GM18498 (cell line): ENCODE data around the gene ZDHHC16.
"Not testable (repeated sequence)": the region's sequence is repeated elsewhere in the genome, so short reads cannot be mapped to it uniquely, and the experiment has no call there.

Experiments
- ATAC-seq: cut with Tn5 transposase; IDR thresholded peaks from one replicate; pipeline ENCODE4 v1.9.1; 2021; ENCODE audit warnings: mild to moderate bottlenecking, moderate library complexity; ENCODE audit not compliant: unreplicated experiment

ZDHHC16 gene

GRCh38 chr10:97445722-97446639, at the start of gene ZDHHC16, which contains the start of gene EXOSC1:
ZDHHC16 (plus strand) TSS chr10:97446175; CDS start chr10:97451676, 5,501 bp downstream.
EXOSC1 (minus strand) TSS chr10:97446006; CDS start chr10:97445985, 21 bp downstream.
- peak; percentile 96 for ATAC-seq

DNA sequence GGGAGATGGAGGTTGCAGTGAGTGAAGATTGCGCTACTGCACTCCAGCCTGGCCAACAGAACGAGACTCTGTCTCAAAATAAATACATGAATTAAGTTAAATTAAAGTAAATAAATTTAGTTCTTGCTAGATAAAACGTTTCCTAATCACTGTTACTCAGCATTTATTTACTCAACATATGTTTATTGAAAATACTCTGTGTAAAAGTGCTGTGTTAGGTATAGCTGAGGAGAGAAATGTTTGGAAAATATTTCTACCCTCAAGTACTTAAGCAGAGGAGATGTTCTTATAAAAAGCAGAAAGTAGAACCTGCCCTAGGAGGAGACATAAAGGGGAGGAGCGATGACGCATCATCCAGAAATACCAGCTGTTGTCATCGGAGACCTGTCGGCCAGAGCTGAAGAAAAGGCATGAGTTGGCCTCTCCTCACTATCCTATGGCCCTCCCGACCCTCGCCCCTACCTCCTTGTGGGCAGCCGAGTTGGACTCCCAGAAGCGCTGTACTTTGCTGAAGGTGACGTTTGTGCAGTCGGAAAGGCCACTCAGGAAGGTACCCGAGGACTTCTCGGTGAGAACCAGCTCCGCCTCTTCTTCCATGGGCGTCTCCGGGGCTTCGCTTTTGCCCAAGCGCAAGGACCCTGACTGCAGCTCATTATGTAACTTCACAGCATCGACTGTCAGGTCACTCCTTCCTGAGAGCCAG, 46.0 kb upstream of the ZDHHC16 start:
- ATAC-seq: no peak

- peak; percentile 97 for ATAC-seq
Observed at GRCh38 chr10:97400665-97401454, 45.1 kb upstream of the ZDHHC16 start, which contains the start of gene RRP12. RRP12 (minus strand) TSS chr10:97401340; CDS start chr10:97401231, 109 bp downstream.

DNA sequence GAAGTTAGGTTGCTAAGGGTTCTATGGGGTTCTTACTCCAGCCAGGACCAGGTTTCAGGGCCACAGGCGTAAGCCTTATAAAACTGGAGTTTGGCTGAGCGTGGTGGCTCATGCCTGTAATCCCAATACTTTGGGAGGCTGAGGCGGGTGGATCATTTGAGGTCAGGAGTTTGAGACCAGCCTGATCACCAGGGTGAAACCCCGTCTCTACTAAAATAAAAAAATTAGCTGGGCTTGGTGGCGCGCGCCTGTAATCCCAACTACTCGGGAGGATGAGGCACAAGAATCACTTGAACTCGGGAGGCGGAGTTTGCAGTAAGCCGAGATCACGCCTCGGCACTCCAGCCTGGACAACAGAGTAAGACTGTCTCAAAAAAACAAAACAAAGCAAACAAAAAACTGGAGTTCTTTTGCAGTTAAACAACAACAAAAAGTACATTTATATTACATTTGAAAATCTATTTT, 44.5 kb upstream of the ZDHHC16 start:
- ATAC-seq: no peak

GRCh38 chr10:97404044-97404443, 41.9 kb upstream of the ZDHHC16 start:
- no peak for ATAC-seq

DNA sequence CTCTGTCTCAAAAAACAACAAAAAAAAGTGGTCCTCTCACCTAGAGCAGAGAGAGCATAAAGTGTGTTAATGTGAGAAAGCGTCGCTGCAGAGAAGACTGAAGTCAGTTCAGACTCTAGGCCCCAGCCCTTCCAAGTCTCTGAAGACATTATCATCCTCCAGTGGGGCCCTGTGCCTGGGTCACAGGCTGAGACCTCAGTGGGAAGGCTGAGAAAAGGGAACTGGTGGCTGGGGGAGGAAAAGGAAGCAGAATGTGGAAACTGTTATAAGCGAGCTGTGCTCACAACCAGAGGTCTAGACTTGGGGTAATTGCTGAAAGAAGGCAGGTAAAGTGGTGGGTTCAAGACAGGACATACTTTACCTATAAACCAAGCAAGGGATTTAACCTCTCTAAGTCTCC, 39.9 kb upstream of the ZDHHC16 start:
- no peak for ATAC-seq

DNA sequence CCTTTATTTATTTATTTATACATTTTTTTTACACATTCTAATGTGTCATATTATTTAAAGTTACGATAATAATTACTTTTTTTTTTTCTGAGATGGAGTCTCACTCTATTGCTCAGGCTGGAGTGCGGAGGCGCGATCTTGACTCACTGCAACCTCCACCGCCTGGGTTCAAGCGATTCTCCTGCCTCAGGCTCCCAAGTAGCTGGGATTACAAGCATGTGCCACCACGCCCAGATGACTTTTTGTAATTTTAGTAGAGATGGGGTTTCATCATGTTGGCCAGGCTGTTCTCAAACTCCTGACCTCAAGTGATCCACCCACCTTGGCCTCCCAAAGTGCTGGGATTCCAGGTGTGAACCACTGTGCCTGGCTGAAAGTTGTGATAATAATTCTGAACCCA, 39.5 kb upstream of the ZDHHC16 start:
- not testable (repeated sequence) for ATAC-seq

DNA sequence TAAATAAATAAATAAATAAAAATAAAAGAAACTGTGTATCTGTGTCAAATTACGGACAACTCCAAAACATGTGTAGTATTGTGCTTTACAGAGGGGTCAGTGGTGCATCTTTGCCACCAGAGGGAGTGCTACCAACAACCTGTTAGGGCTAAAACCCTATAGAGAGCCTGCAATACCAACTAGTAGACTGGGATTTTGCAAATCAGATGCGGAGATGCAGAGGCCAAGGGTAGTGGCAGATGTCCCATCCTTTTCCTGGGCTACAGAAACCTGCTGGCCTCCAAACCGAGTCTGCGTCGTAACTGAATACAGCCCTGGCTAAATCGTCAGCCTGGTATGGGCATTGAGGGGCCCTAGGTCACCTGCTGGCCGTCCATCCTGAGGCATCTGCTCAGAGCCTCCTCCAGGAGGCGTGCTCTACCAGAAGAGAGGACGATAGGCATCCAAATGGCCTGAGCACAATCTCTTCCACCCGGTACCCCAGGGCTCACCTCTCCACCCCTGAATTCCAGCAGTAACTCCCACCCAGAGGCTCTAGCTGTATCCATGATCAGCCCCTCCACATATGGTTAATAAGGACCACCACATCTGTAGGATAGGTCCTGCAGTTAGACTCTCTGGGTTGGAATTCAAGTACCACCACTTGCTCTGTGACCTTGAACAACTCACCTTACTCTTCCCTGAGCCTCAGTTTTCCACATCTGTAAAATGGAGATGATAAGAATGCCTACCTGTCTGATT, 38.6 kb upstream of the ZDHHC16 start:
- ATAC-seq: peak; percentile 91

DNA sequence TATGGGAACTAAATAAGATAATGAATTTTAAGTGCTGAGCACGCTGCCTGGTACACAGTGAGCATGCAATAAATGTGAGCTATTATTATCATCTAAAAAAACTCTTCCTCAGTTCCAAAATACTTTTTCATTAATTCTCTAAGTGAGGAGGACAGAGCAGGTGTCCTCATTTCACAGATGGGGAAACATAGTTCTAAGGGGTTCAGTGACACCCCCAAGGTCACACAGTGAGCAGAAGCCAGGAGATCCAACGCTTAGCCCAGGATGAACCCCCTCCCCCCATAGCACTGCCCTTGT, 38.1 kb upstream of the ZDHHC16 start:
- ATAC-seq: no peak

DNA sequence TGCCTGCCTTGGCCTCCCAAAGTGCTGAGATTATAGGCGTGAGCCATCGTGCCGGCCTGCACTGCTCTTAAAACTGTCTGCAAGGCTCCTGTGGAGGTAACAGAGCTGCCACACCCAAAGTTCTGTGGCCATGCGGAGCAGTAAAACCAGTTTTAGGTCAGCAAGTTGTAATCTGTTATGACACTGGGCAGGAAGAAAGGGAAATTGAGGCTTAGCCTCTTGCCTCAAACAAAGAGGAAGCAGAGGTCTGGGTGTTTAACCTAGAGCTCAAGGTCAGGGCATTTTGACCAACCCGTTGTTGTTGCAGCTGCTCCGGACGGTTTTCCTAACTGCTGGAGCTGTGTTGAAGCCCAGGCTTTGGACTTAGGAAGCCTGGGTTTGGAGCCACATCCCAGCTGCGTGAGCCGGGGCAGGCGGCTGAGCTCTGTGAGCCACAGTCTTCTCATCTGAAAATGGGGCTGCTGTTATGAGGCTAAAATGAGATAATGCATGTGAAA, 37.4 kb upstream of the ZDHHC16 start:
- no peak for ATAC-seq

DNA sequence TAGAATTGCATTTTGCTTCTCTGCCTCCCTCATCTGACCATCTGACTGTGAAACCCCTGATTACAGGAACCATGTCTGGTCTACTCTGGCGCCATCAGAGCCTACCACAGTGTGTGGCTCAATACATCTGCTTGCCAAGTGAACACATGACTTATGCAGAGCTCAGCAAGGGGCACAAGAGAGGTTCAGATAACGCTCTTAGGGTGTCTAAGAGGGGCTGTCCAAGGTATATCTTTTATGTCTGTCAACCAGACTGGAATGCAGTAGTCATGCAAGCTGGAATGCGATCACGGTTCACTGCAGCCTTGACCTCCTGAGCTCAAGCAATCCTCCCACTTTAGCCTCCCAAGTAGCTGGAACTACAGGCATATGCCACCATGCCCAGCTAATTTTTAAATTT, 34.6 kb upstream of the ZDHHC16 start:
- ATAC-seq: no peak

DNA sequence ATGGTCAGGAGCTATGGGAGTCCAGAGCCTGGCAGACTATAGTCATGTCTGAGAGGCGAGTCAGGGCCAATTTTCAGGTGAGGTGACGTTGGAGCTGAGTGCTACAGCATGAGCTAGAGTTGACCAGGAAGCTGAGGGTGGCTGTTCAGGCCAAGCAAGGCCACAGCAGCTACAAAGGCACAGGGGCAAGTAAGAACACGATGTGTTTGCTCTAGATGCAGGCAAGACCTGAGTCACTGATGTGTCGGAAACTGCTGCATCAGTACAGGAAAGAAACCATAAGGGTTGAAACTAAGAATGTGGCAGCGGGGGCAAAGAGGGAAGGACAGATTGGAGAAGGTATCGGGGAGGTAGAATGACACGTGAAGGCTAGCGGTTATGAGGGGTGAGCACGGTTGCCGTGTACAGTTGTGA, 33.1 kb upstream of the ZDHHC16 start:
- peak; percentile 68 for ATAC-seq

GRCh38 chr10:97416565-97416964, 29.4 kb upstream of the ZDHHC16 start:
- ATAC-seq: no peak

DNA sequence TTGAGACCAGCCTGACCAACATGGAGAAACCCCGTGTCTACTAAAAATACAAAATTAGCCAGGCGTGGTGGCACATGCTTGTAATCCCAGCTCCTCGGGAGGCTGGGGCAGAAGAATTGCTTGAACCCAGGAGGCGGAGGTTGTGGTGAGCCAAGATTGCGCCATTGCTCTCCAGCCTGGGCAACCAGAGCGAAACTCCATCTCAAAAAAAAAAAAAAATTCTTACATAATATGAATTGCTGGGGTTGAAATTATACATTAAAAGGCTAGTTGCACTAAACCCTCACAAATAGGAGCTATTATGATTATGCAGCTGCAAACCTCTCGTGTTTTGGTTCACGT, 22.2 kb upstream of the ZDHHC16 start:
- not testable (repeated sequence) for ATAC-seq

- peak; percentile 88 for ATAC-seq
Observed at GRCh38 chr10:97425964-97426775, 19.8 kb upstream of the ZDHHC16 start, which contains the start of gene PGAM1. PGAM1 (plus strand) TSS chr10:97426191; CDS start chr10:97426308, 117 bp downstream.

DNA sequence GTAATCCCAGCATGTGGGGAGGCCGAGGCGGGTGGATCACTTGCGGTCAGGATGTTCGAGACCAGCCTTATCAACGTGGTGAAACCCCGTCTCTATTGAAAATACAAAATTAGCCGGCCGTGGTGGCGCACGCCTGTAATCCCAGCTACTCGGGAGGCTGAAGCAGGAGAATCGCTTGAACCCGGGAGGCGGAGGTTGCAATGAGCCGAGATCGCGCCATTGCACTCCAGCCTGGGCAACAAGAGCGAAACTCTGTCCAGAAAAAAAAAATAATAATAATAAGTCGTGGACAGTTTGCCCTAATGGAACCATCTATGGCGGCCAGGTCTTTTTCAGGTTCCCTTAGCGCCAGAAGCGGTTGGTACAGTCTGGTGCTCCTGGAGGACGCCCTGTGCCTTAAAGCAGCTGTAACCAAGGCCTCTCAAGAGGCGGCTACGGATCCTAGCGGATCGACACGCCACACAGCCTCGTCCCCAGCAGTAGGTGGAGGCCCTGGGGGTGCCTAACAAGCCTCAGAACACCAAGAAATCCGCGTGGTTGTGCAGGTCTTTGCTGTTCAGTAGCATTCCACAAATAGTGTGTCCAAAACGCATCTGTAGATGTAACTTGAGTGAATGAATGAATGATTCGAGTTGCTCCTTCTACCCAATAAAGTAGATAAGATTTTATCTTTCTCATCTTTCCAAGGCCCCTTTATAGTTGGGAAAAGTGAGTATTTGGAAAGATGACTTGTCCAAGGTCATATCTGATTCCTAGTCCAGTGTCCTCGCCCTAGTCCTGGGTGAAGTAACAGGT, 19.0 kb upstream of the ZDHHC16 start:
- ATAC-seq: no peak

DNA sequence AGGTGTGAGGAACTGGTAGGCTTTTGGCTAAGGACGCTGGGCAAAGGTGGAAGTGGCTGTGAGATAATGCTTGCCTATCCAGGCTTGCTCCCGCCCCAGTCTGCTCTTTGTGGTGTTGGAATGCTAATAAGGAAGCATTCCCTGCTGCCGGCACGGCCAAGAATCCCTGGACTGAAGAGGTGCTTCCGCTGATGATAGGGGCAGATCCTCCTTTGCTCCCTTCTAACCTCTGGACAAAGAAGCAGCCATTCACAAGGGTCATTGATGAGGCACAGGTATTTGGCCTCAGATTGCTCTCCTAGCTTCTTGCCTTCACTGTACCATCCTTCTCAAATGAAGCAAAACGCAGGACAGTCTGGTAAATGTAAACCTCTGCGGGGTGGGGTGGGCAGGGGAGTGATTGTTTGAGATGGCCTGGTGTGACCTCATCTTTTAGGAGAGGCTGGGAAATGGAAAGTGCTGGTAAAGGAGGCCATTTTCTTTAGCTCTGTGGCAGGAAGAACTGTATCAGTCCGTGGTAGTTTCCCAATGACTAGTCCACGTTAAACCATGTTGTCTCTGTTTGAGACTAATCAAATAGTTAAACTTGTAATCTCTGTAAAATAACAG, 18.3 kb upstream of the ZDHHC16 start:
- no peak for ATAC-seq

- ATAC-seq: no peak
Observed at GRCh38 chr10:97428572-97428981, 17.4 kb upstream of the ZDHHC16 start.
